HG02852 (cell line): ENCODE data around the gene WNT5B.
"Not testable (repeated sequence)": the region's sequence is repeated elsewhere in the genome, so short reads cannot be mapped to it uniquely, and the experiment has no call there.

ENCODE experiments used
- ATAC-seq: cut with Tn5 transposase; IDR thresholded peaks from one replicate; pipeline ENCODE4 v1.9.1; 2021; ENCODE audit warnings: mild to moderate bottlenecking, moderate library complexity; ENCODE audit not compliant: unreplicated experiment

The WNT5B gene

GRCh38 chr12:1681493-1681807 lies 52.4 kb downstream of the WNT5B start:
- no peak for ATAC-seq

- no peak for ATAC-seq
Observed at GRCh38 chr12:1688086-1688710, 59.2 kb downstream of the WNT5B start.

- peak; percentile 95 for ATAC-seq
Observed at GRCh38 chr12:1690578-1691122, 61.6 kb downstream of the WNT5B start, which contains the start of gene ADIPOR2. TSS of gene ADIPOR2 (plus strand) at chr12:1691070. CDS start at chr12:1754344, 63,274 bp downstream.

- peak; percentile 35 for ATAC-seq
Observed at GRCh38 chr12:1691123-1692007, 62.3 kb downstream of the WNT5B start.

GRCh38 chr12:1692226-1692625 lies 63.2 kb downstream of the WNT5B start:
- ATAC-seq: no peak

GRCh38 chr12:1692895-1693610 lies 64.0 kb downstream of the WNT5B start:
- ATAC-seq: no peak

GRCh38 chr12:1695097-1695496 lies 66.1 kb downstream of the WNT5B start:
- ATAC-seq: not testable (repeated sequence)

GRCh38 chr12:1695886-1696670 lies 67.0 kb downstream of the WNT5B start:
- no peak for ATAC-seq

- ATAC-seq: no peak
Observed at GRCh38 chr12:1696800-1697199, 67.8 kb downstream of the WNT5B start.
